Measurements from ENCODE around the gene SLC38A8.

- TF ChIP-seq, protein P1, sequence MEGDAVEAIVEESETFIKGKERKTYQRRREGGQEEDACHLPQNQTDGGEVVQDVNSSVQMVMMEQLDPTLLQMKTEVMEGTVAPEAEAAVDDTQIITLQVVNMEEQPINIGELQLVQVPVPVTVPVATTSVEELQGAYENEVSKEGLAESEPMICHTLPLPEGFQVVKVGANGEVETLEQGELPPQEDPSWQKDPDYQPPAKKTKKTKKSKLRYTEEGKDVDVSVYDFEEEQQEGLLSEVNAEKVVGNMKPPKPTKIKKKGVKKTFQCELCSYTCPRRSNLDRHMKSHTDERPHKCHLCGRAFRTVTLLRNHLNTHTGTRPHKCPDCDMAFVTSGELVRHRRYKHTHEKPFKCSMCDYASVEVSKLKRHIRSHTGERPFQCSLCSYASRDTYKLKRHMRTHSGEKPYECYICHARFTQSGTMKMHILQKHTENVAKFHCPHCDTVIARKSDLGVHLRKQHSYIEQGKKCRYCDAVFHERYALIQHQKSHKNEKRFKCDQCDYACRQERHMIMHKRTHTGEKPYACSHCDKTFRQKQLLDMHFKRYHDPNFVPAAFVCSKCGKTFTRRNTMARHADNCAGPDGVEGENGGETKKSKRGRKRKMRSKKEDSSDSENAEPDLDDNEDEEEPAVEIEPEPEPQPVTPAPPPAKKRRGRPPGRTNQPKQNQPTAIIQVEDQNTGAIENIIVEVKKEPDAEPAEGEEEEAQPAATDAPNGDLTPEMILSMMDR (IDR thresholded peaks at IDR 0.05) = no peak
- TF ChIP-seq POLR2A (IDR thresholded peaks at IDR 0.05) (no peak), POLR2AphosphoS5 (IDR thresholded peaks at IDR 0.05; ENCODE audit: insufficient read depth in 1 of 2, low read depth in 1 of 2) (no peak)
Observed at GRCh38 chr16:83964684-83965443, 77.7 kb downstream of the SLC38A8 start.

Data from vagina (tissue), 2 donors.